Measurements from ENCODE around the gene SULT6B1.

Gene SULT6B1

GRCh38 chr2:37143974-37144373 is 44.5 kb downstream of the SULT6B1 start:
- 97% methylated on average over 1 of the region's 1 CpG for WGBS
- H3K4me1 ChIP-seq (ENCODE audit: insufficient read depth, low read length): no peaks in the 10 kb centered on the region
- H3K4me3 ChIP-seq (ENCODE audit: low read length): no peak overlapping the region
- H3K9me3 ChIP-seq (ENCODE audit: insufficient read depth, low read depth, low read length): no peaks in the 10 kb centered on the region
- H3K27ac ChIP-seq (ENCODE audit: low read depth, low read length): no peak overlapping the region
- H3K36me3 ChIP-seq (ENCODE audit: insufficient read depth, low read length): peaks cover 86% of the 10 kb centered on the region
- no peak overlapping the region for H3K9ac ChIP-seq (ENCODE audit: low read depth, low read length)
- no peaks in the 10 kb centered on the region for H3K27me3 ChIP-seq (ENCODE audit: insufficient read depth, low read length)

GRCh38 chr2:37142546-37142945 is 45.9 kb downstream of the SULT6B1 start:
- Histone ChIP-seq H3K27ac (ENCODE audit: low read depth, low read length) (no peak overlapping the region), H3K4me3 (ENCODE audit: low read length) (no peak overlapping the region), H3K9ac (ENCODE audit: low read depth, low read length) (no peak overlapping the region), H3K27me3 (ENCODE audit: insufficient read depth, low read length) (no peaks in the 10 kb centered on the region), H3K9me3 (ENCODE audit: insufficient read depth, low read depth, low read length) (no peaks in the 10 kb centered on the region), H3K4me1 (ENCODE audit: insufficient read depth, low read length) (no peaks in the 10 kb centered on the region), H3K36me3 (ENCODE audit: insufficient read depth, low read length) (peaks cover 85% of the 10 kb centered on the region)

- Histone ChIP-seq H3K27ac (ENCODE audit: low read depth, low read length) (no peak overlapping the region), H3K27me3 (ENCODE audit: insufficient read depth, low read length) (no peaks in the 10 kb centered on the region), H3K4me3 (ENCODE audit: low read length) (no peak overlapping the region), H3K9me3 (ENCODE audit: insufficient read depth, low read depth, low read length) (no peaks in the 10 kb centered on the region), H3K36me3 (ENCODE audit: insufficient read depth, low read length) (peaks cover 82% of the 10 kb centered on the region), H3K4me1 (ENCODE audit: insufficient read depth, low read length) (no peaks in the 10 kb centered on the region), H3K9ac (ENCODE audit: low read depth, low read length) (no peak overlapping the region)
- 98% methylated on average over 6 of the region's 6 CpGs for WGBS
Observed at GRCh38 chr2:37132914-37133313, 55.6 kb downstream of the SULT6B1 start.

DNA sequence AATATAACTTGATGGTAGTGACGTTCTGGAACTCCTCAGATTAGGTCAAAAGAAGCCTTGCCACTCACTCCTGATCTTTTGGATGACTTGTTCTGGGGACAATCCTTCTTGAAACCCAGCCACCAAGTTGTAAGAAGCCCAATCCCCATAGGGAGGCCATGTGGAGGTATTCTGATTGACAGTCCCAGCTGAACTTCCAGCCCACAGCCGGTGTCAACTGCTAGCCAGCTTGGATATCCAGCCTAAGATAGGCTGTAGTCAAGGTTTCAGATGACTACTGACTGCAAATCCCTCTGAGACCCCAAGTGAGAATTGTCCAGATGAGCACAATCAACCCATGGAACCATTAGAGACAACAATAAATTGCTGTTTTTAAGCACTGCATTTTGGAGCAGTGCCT is 63.1 kb downstream of the SULT6B1 start:
- no peaks in the 10 kb centered on the region for H3K27me3 ChIP-seq (ENCODE audit: insufficient read depth, low read length)
- H3K9me3 ChIP-seq (ENCODE audit: insufficient read depth, low read depth, low read length): no peaks in the 10 kb centered on the region
- no peak overlapping the region for H3K9ac ChIP-seq (ENCODE audit: low read depth, low read length)
- no peak overlapping the region for H3K27ac ChIP-seq (ENCODE audit: low read depth, low read length)
- 95% methylated on average over 2 of the region's 2 CpGs for WGBS
- H3K36me3 ChIP-seq (ENCODE audit: insufficient read depth, low read length): peaks cover 42% of the 10 kb centered on the region
- no peaks in the 10 kb centered on the region for H3K4me1 ChIP-seq (ENCODE audit: insufficient read depth, low read length)
- H3K4me3 ChIP-seq (ENCODE audit: low read length): no peak overlapping the region

DNA sequence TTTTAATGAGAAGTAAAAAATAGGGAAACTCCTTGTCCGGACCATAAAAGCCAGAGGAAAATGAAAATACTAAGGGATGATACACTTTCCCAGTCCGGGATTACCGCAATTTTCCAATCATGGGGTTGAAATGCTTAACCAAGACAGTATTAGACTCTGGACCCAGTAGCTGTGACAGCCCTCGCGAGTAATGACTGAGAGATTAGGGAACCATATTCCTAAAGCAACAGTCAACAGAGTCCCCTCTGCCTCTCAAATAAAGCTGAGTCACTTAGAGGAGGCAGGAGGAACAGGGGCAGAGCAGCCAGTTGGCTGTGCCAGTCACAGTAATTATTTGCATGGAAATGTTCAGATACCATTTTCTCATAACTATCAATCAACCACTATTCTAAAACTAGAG is 69.3 kb downstream of the SULT6B1 start:
- Histone ChIP-seq H3K9me3 (ENCODE audit: insufficient read depth, low read depth, low read length) (no peaks in the 10 kb centered on the region), H3K36me3 (ENCODE audit: insufficient read depth, low read length) (peaks cover 46% of the 10 kb centered on the region), H3K27me3 (ENCODE audit: insufficient read depth, low read length) (no peaks in the 10 kb centered on the region), H3K4me1 (ENCODE audit: insufficient read depth, low read length) (no peaks in the 10 kb centered on the region), H3K27ac (ENCODE audit: low read depth, low read length) (no peak overlapping the region), H3K9ac (ENCODE audit: low read depth, low read length) (no peak overlapping the region), H3K4me3 (ENCODE audit: low read length) (no peak overlapping the region)
- WGBS: 93% methylated on average over 5 of the region's 5 CpGs

Data from HUES64 (cell line).